NCI-H146 (cell line): ENCODE data around the gene CBLIF.
"Not testable (repeated sequence)": the region's sequence is repeated elsewhere in the genome, so short reads cannot be mapped to it uniquely, and the experiment has no call there.

Source experiments
- DNase-seq: peaks from one replicate; lab custom pipeline; 2025; lab: John Stamatoyannopoulos, UW

Gene CBLIF

DNA sequence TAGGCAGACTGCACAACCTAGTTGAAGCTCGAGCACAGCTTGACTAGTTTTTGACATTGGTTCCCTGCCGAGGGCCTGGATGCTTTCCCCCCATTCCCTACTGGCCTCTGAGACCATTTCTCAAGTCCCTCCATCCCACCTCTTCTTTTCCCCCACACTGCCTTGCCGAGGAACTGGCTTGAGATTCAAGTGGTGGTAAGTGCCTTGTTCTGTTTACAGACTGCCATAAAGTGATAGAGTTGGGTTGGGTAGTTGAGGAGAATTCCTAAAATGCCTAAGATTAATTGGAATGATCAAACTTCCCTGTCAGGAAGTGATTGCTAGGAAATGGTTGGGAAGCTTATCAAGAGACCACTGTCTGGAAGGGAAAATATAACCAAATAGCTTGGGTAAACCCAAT, 50.9 kb downstream of the CBLIF start:
- no peak for DNase-seq

DNA sequence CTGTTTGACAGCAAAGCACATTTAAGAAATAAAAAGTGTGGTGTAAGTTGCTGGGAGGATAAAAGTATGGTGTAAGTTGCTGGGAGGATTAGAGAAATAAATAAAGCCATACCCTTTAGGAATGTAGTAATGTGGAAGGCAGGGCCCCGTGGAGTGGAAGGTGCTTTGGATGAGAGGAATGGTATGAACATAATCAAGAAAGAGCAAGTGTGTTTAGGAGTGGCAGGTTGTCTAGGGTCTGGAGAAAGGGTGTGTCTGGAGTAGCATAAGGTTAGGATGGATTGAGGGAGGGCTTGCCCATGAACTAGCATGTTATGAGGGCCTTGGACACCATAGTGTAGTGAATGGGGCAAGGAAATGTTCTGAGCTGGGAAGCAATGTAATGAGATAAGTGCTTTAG, 52.8 kb downstream of the CBLIF start:
- no peak for DNase-seq

DNA sequence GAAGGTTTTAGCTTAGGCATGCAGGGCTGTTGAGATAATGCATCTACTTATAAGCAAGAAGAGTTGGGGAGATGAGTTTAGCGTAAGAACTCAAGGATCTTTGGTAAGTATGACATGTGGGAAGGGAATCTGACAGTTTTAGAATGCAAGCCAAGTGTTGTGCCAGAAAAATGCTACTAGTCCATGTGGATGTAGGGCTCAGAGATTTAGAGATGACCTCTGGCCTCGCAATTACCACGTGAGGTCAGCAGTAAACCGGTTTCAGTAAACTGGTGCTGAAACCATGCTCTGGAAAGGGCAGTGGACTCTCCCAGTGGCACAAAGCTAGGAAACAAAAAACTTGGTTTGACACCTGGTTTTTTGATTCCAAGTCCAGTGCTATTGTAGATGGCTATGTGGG, 53.7 kb downstream of the CBLIF start:
- no peak for DNase-seq

DNA sequence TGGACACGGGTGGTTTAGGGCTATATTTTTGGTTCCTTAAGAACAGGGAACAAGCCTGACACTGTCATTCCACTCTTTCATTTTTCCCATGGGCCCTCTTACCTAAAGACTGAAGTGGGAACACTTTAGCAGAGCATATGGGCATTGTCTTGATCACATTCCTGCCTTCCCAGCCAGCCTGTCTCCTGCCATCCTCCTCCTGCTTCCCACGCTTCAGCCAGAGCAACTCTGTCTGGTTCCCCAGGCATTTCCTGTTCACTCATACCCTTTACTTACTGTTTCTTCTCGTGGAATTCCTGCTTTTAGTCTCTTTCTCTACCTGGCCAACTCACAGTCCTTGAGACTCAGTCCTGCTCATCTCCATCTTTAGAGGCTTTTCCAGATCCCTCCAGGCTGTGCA, 57.5 kb downstream of the CBLIF start:
- DNase-seq = no peak

DNA sequence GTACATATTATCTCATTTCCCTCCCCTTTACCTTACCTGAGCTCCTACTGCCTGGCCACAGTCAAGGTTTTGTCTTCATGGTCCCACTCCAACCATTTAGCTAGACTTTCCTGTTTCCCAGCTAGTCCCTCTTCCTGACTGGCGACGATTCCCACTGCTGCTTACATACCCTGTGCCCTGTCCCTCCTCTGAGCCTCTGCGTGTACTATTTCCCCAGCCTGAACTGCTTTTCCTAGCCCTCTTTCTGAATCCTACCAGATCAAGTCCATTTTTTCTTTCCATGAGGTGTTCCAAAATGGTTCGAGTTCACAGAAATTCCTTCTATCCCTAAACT, 58.1 kb downstream of the CBLIF start:
- DNase-seq = no peak

DNA sequence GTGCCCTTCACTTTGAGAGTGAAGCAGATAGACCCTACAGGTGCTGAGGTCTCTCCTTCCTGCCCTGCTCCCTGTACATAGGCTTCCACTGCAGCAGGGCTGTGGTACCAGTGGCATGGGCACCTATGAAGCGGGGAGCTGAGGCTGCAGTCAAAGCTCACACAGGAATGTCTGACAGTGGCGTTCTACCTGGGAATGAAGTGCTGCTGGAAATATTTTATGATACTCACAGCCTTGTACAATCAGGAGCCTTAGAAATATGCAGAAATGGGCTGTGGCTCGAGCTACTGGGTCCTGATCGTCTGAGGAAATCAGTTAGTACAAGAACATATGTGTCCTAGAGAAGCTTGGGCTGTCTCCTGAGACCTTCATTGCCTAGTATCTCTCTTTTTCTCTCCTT, 59.5 kb downstream of the CBLIF start:
- no peak for DNase-seq

DNA sequence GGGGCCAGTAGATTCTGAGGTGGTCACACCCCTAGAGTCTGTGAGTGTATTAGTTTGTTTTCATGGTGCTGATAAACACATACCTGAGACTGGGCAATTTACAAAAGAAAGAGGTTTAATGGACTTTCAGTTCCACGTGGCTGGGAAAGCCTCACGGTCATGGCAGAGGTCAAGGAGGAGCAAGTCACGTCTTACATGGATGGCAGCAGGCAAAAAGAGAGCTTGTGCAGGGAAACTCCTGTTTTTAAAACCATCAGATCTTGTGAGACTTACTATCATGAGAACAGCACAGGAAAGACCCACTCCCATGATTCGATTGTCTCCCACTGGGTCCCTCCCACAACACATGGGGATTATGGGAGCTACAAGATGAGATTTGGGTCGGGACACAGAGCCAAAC, 60.9 kb downstream of the CBLIF start:
- not testable (repeated sequence) for DNase-seq

DNA sequence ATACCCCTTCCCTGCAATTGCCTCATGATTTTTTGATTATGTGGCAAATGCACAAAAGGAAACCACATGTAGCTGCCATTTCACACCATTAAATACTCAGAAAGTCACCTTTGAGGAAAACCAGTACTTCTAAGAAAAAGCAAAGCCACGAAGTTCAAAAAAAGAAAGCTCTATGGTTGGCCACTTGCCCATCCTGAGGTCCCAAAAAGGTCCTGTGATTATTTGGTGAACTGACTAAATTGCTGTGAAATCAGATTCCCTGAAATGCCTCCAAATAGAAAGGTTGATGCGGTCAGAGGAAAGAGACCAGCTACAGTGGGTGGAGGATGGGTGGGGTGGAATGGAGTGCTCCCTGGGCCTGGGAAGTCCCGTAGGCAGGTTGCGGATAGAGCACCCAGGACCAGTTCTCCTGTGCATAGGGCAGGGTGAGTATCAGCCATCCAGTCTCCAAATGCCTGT, 61.6 kb downstream of the CBLIF start:
- no peak for DNase-seq

DNA sequence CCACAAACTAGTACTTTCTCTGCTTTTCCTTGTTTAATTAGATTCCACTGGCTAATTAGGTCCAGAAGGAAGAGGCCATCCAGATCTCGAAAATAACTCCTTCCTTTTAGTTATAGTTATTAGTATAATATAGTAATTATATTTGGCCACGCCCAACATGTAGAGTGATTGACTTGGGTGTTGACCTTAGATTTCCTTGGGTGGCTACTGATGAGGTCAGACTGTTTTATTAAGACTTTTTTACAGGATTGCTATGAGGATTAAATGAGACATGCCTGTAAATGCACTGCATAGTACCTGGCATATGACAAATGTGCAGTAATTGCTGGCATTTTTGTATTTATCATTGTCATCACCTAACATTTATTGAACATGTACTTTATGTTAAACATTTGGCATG, 63.2 kb downstream of the CBLIF start:
- no peak for DNase-seq

DNA sequence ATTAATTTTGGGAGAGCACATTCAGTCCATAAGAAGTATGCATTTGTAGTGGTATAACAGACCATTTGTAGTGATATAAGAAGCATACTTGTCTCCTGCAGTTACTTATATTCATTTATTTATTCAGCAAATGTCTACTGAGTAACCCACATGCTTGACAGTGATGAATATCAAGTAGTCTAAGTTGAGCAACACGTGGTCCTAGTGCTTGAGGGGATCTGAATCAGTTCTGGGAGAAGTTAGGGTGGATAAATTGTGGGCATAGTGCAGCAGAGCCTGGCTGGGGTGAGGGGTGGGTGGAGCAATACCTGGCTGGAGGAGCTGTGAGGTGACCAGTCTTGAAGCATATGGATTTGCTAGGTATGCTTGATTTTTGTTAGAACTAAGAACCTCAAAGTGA, 65.8 kb downstream of the CBLIF start:
- no peak for DNase-seq
